Measurements from ENCODE around the gene TSPAN11. TPM values are rescaled to one million over a fixed set of nuclear protein-coding genes. Genes with fewer than 3 reads are reported as not detected.

Gene TSPAN11
- total RNA-seq, 1 experiment from 2014 or later: not detected

- Histone ChIP-seq H3K27ac (ENCODE audit: low read length) (no peak overlapping the region), H3K4me1 (ENCODE audit: control insufficient read depth, insufficient read depth, low read length) (no peaks in the 10 kb centered on the region), H3K4me3 (ENCODE audit: low read depth in 2 of 2, low read length in 2 of 2) (no peak overlapping the region), H3K9me3 (ENCODE audit: control insufficient read depth, insufficient read depth, low read depth, low read length) (no peaks in the 10 kb centered on the region), H3K36me3 (ENCODE audit: control insufficient read depth, insufficient read depth, low read length) (no peaks in the 10 kb centered on the region), H3K27me3 (ENCODE audit: control insufficient read depth, insufficient read depth, low read length) (0 out of 2 replicates have a peak, but pooled peaks cover 6% of the 10 kb centered on the region)
- ATAC-seq (no peak), DNase-seq (ENCODE audit: low read depth, low spot score) (no peak)
- CTCF ChIA-PET: no interaction called here
- no peak for TF ChIP-seq TCF7L2 (IDR thresholded peaks at IDR 0.05; ENCODE audit: low read depth, low read length)
- intact Hi-C loops (cut with micrococcal nuclease; ENCODE audit: unreplicated experiment) (no loop called here), in situ Hi-C loops (cut with HindIII; ENCODE audit: low pct_unique_long_range_greater_than_20kb, low sequenced_read_pairs) (no loop called here)
- POLR2A ChIA-PET: no interaction called here
- BruUV-seq (replicated peaks): no TSS peak
These were observed 45.7 kb upstream of the TSPAN11 start for GRCh38 chr12:30880813-30881212.

- Histone ChIP-seq H3K27ac (ENCODE audit: low read length) (no peak overlapping the region), H3K36me3 (ENCODE audit: control insufficient read depth, insufficient read depth, low read length) (no peaks in the 10 kb centered on the region), H3K4me3 (ENCODE audit: low read depth in 2 of 2, low read length in 2 of 2) (no peak overlapping the region), H3K9me3 (ENCODE audit: control insufficient read depth, insufficient read depth, low read depth, low read length) (peaks cover 4% of the 10 kb centered on the region; the same call in 1 of the 2 replicates), H3K4me1 (ENCODE audit: control insufficient read depth, insufficient read depth, low read length) (no peaks in the 10 kb centered on the region), H3K27me3 (ENCODE audit: control insufficient read depth, insufficient read depth, low read length) (0 out of 2 replicates have a peak, but pooled peaks cover 6% of the 10 kb centered on the region)
- ChIA-PET POLR2A (no interaction called here), CTCF (no interaction called here)
- BruUV-seq (replicated peaks): no TSS peak
- intact Hi-C loops (cut with micrococcal nuclease; ENCODE audit: unreplicated experiment) (no loop called here), in situ Hi-C loops (cut with HindIII; ENCODE audit: low pct_unique_long_range_greater_than_20kb, low sequenced_read_pairs) (no loop called here)
- DNase-seq (ENCODE audit: low read depth, low spot score): no peak
- no peak for ATAC-seq
- TF ChIP-seq POLR2AphosphoS5 (IDR thresholded peaks at IDR 0.05; ENCODE audit: low read depth, low read length) (no peak), SIN3A (IDR thresholded peaks at IDR 0.05; ENCODE audit: borderline replicate concordance, insufficient read depth, low read depth, low read length) (no peak)
- TF ChIP-seq, protein P1, sequence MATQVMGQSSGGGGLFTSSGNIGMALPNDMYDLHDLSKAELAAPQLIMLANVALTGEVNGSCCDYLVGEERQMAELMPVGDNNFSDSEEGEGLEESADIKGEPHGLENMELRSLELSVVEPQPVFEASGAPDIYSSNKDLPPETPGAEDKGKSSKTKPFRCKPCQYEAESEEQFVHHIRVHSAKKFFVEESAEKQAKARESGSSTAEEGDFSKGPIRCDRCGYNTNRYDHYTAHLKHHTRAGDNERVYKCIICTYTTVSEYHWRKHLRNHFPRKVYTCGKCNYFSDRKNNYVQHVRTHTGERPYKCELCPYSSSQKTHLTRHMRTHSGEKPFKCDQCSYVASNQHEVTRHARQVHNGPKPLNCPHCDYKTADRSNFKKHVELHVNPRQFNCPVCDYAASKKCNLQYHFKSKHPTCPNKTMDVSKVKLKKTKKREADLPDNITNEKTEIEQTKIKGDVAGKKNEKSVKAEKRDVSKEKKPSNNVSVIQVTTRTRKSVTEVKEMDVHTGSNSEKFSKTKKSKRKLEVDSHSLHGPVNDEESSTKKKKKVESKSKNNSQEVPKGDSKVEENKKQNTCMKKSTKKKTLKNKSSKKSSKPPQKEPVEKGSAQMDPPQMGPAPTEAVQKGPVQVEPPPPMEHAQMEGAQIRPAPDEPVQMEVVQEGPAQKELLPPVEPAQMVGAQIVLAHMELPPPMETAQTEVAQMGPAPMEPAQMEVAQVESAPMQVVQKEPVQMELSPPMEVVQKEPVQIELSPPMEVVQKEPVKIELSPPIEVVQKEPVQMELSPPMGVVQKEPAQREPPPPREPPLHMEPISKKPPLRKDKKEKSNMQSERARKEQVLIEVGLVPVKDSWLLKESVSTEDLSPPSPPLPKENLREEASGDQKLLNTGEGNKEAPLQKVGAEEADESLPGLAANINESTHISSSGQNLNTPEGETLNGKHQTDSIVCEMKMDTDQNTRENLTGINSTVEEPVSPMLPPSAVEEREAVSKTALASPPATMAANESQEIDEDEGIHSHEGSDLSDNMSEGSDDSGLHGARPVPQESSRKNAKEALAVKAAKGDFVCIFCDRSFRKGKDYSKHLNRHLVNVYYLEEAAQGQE (IDR thresholded peaks at IDR 0.05; ENCODE audit: insufficient read depth in 1 of 2, low read depth in 2 of 2, low read length in 1 of 2): no peak
- TF ChIP-seq, protein P2, sequence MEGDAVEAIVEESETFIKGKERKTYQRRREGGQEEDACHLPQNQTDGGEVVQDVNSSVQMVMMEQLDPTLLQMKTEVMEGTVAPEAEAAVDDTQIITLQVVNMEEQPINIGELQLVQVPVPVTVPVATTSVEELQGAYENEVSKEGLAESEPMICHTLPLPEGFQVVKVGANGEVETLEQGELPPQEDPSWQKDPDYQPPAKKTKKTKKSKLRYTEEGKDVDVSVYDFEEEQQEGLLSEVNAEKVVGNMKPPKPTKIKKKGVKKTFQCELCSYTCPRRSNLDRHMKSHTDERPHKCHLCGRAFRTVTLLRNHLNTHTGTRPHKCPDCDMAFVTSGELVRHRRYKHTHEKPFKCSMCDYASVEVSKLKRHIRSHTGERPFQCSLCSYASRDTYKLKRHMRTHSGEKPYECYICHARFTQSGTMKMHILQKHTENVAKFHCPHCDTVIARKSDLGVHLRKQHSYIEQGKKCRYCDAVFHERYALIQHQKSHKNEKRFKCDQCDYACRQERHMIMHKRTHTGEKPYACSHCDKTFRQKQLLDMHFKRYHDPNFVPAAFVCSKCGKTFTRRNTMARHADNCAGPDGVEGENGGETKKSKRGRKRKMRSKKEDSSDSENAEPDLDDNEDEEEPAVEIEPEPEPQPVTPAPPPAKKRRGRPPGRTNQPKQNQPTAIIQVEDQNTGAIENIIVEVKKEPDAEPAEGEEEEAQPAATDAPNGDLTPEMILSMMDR (IDR thresholded peaks at IDR 0.05): no peak
These were observed 43.8 kb upstream of the TSPAN11 start for GRCh38 chr12:30882706-30883105.

DNA sequence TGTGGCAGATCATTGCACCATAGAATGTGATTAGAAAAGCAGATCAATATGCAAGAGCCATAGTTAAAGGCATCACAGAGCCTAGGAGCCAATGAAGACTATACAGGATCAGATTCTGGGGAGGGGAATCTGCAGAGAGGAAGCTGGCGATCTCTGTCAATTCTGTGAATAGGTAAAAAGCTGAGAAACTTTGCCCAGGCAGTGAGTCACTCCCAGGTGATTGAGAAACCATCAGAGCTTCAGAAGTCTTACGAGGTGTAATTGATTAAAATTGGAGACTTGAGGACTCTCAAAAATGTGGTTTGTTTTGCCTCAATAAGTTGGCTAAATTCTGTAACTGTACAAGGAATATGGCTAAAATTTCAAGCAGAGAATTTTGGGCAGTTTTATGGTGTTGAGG lies 41.7 kb upstream of the TSPAN11 start:
- H3K36me3 ChIP-seq (ENCODE audit: control insufficient read depth, insufficient read depth, low read length): no peaks in the 10 kb centered on the region
- 0 out of 2 replicates have a peak, but pooled peaks cover 4% of the 10 kb centered on the region for H3K27me3 ChIP-seq (ENCODE audit: control insufficient read depth, insufficient read depth, low read length)
- DNase-seq (ENCODE audit: low read depth, low spot score) (no peak), ATAC-seq (no peak)
- POLR2A ChIA-PET: no interaction called here
- BruUV-seq (replicated peaks): no TSS peak
- TF ChIP-seq SIN3A (IDR thresholded peaks at IDR 0.05; ENCODE audit: borderline replicate concordance, insufficient read depth, low read depth, low read length) (no peak), POLR2AphosphoS5 (IDR thresholded peaks at IDR 0.05; ENCODE audit: low read depth, low read length) (no peak), TCF7L2 (IDR thresholded peaks at IDR 0.05; ENCODE audit: low read depth, low read length) (no peak)
- TF ChIP-seq, protein P2 (IDR thresholded peaks at IDR 0.05): no peak
- TF ChIP-seq, protein P1 (IDR thresholded peaks at IDR 0.05; ENCODE audit: insufficient read depth in 1 of 2, low read depth in 2 of 2, low read length in 1 of 2): no peak
- no peaks in the 10 kb centered on the region for H3K4me1 ChIP-seq (ENCODE audit: control insufficient read depth, insufficient read depth, low read length)
- CTCF ChIA-PET: interaction anchor here (0.7 kb wide), 1 partner anchor 38 kb away, joined by 3 read pairs; no protein-coding TSS in a partner anchor
- intact Hi-C loops (cut with micrococcal nuclease; ENCODE audit: unreplicated experiment): no loop called here
- H3K4me3 ChIP-seq (ENCODE audit: low read depth in 2 of 2, low read length in 2 of 2): no peak overlapping the region
- H3K9me3 ChIP-seq (ENCODE audit: control insufficient read depth, insufficient read depth, low read depth, low read length): peaks cover 7% of the 10 kb centered on the region; the same call in 1 of the 2 replicates
- in situ Hi-C loops (cut with HindIII; ENCODE audit: low pct_unique_long_range_greater_than_20kb, low sequenced_read_pairs): no loop called here
- H3K27ac ChIP-seq (ENCODE audit: low read length): no peak overlapping the region
